SK-N-SH (cell line): ENCODE results near the gene IL1RAP. TPM values are rescaled to one million over a fixed set of nuclear protein-coding genes. Genes with fewer than 3 reads are reported as not detected.

Source experiments
- CTCF ChIA-PET: fragments of 300-600, 350-600 bp; formaldehyde crosslinking; extraction: SDS; loops from one replicate; lab custom pipeline; 2021; lab: Yijun Ruan, JAX
- POLR2A ChIA-PET: fragments of 350-600 bp; sonication (Branson Sonifier 250); formaldehyde crosslinking; extraction: SDS; loops from one replicate; lab custom pipeline; 2020; ENCODE audit warnings: antibody characterized with exemption, inconsistent platforms; lab: Yijun Ruan, JAX
- DNase-seq: peaks from one replicate; pipeline ENCODE4 v3.0.0; 2012
- H2AFZ ChIP-seq: fragments of 200-600 bp; sonication (generic); 2 replicates; pipeline ENCODE4 v1.8.1; 2016; ENCODE audit warnings: antibody characterized with exemption, mild to moderate bottlenecking, low read depth
- H3F3A ChIP-seq: fragments of 200-600 bp; sonication (generic); replicated peaks from 2 replicates; pipeline ENCODE3; 2016; ENCODE audit warnings: antibody characterized with exemption, mild to moderate bottlenecking; ENCODE audit not compliant: insufficient read depth
- H3K27ac ChIP-seq, 2 experiments: fragments of 200-500 bp in 1 of 2; fragments of 200-600 bp in 1 of 2; sonication (Bioruptor generic) in 1 of 2; sonication (generic), shearing (Covaris generic) in 1 of 2; 2 replicates each; pipeline versions ENCODE4 v1.5.1 to v1.6.1; 2014 to 2016; ENCODE audit warnings: low read depth in 2 of 2, inconsistent platforms in 1 of 2, low read length in 1 of 2, mild to moderate bottlenecking in 1 of 2, mixed read lengths in 1 of 2
- H3K27me3 ChIP-seq: fragments of 200-600 bp; sonication (generic), shearing (Covaris generic); 2 replicates; pipeline ENCODE4 v1.6.1; 2016; ENCODE audit warnings: mixed run types; ENCODE audit not compliant: insufficient read depth
- H3K36me3 ChIP-seq, 2 experiments: fragments of 200-500 bp in 1 of 2; fragments of 200-600 bp in 1 of 2; sonication (Bioruptor generic) in 1 of 2; sonication (generic) in 1 of 2; replicated peaks in 1 of 2; 2 replicates each; pipeline versions ENCODE3 to v1.5.1; 2014 to 2016; ENCODE audit warnings: low read length in 1 of 2, mild to moderate bottlenecking in 1 of 2; ENCODE audit not compliant: insufficient read depth in 2 of 2, control insufficient read depth in 1 of 2
- H3K4me1 ChIP-seq, 2 experiments: fragments of 200-500 bp in 1 of 2; fragments of 200-600 bp in 1 of 2; sonication (Bioruptor generic) in 1 of 2; sonication (generic), shearing (Covaris generic) in 1 of 2; 2 replicates each; pipeline versions ENCODE4 v1.5.1 to v1.6.1; 2014 to 2016; ENCODE audit warnings: low read depth in 1 of 2, low read length in 1 of 2, mixed run types in 1 of 2; ENCODE audit not compliant: insufficient read depth in 2 of 2, control insufficient read depth in 1 of 2
- H3K4me2 ChIP-seq: fragments of 200-600 bp; sonication (generic), shearing (Covaris generic); 2 replicates; pipeline ENCODE4 v1.6.1; 2017; ENCODE audit warnings: mixed run types
- H3K4me3 ChIP-seq, 2 experiments: fragments of 200-500 bp in 1 of 2; fragments of 200-600 bp in 1 of 2; sonication (Bioruptor generic) in 1 of 2; sonication (generic), shearing (Covaris generic) in 1 of 2; 2 replicates each; pipeline versions ENCODE4 v1.5.1 to v1.8.1; 2014 to 2016; ENCODE audit warnings: low read depth in 2 of 2, inconsistent platforms in 1 of 2, low read length in 1 of 2, mild to moderate bottlenecking in 1 of 2, mixed read lengths in 1 of 2, moderate library complexity in 1 of 2
- H3K79me2 ChIP-seq: fragments of 200-600 bp; sonication (generic); 2 replicates; pipeline ENCODE4 v1.8.1; 2017; ENCODE audit warnings: mild to moderate bottlenecking; ENCODE audit not compliant: insufficient read depth
- H3K9ac ChIP-seq: fragments of 200-600 bp; sonication (generic); 2 replicates; pipeline ENCODE4 v1.6.1; 2017; ENCODE audit warnings: mixed run types
- H3K9me2 ChIP-seq: fragments of 200-600 bp; sonication (generic); 2 replicates; pipeline ENCODE4 v1.6.1; 2017; ENCODE audit warnings: mixed run types
- H3K9me3 ChIP-seq: fragments of 200-600 bp; sonication (generic); 2 replicates; pipeline ENCODE4 v1.6.1; 2017; ENCODE audit warnings: mixed run types, mild to moderate bottlenecking, moderate library complexity
- H4K20me1 ChIP-seq: fragments of 200-600 bp; sonication (generic); 2 replicates; pipeline ENCODE4 v1.6.1; 2017; ENCODE audit warnings: mild to moderate bottlenecking, mixed run types; ENCODE audit not compliant: insufficient read depth
- ELF1 ChIP-seq: IDR thresholded peaks from 2 replicates; pipeline ENCODE4 v1.4.0; 2012
- EP300 ChIP-seq, 2 experiments: IDR thresholded peaks; 2 replicates each; pipeline versions ENCODE4 v1.4.0 to v1.6.1; 2012; ENCODE audit warnings: borderline replicate concordance in 1 of 2, low read depth in 1 of 2, low read length in 1 of 2
- EZH2phosphoT487 ChIP-seq: fragments of 200-600 bp; sonication (generic); IDR thresholded peaks from 2 replicates; pipeline ENCODE4 v1.6.1; 2017; ENCODE audit warnings: low read depth, mixed run types, mild to moderate bottlenecking, antibody characterized with exemption, moderate library complexity, borderline replicate concordance
- FOXM1 ChIP-seq: IDR thresholded peaks from 2 replicates; pipeline ENCODE4 v1.4.0; 2012; ENCODE audit warnings: low read depth, mild to moderate bottlenecking
- GABPA ChIP-seq: IDR thresholded peaks from 2 replicates; pipeline ENCODE4 v1.4.0; 2012; ENCODE audit warnings: low read depth, mild to moderate bottlenecking
- GATA2 ChIP-seq: sonication (generic); formaldehyde crosslinking; IDR thresholded peaks from 2 replicates; pipeline ENCODE4 v1.5.0; 2020; ENCODE audit warnings: mild to moderate bottlenecking, missing genetic modification reagents
- IRF3 ChIP-seq: fragments of 150-350 bp; IDR thresholded peaks from 2 replicates; pipeline ENCODE4 v1.6.1; 2016; ENCODE audit warnings: mild to moderate bottlenecking, low read depth, low read length
- NRF1 ChIP-seq: IDR thresholded peaks from 2 replicates; pipeline ENCODE4 v1.6.1; 2012; ENCODE audit warnings: low read depth, mild to moderate bottlenecking, low read length
- PBX3 ChIP-seq: IDR thresholded peaks from 2 replicates; pipeline ENCODE4; 2012
- POLR2AphosphoS5 ChIP-seq: IDR thresholded peaks from 2 replicates; pipeline ENCODE4 v1.6.1; 2012; ENCODE audit warnings: low read depth, low read length
- RAD21 ChIP-seq: IDR thresholded peaks from 2 replicates; pipeline ENCODE4 v1.6.1; 2012; ENCODE audit warnings: mild to moderate bottlenecking, low read length
- TAF1 ChIP-seq: IDR thresholded peaks from 2 replicates; pipeline ENCODE4 v1.6.1; 2012; ENCODE audit warnings: low read depth, mild to moderate bottlenecking, low read length, moderate library complexity, borderline replicate concordance
- USF2 ChIP-seq: fragments of 150-350 bp; IDR thresholded peaks from 2 replicates; pipeline ENCODE4 v1.6.1; 2017; ENCODE audit warnings: antibody characterized with exemption, low read length, low read depth, borderline replicate concordance
- YY1 ChIP-seq: IDR thresholded peaks from 2 replicates; pipeline ENCODE4 v1.4.0; 2012; ENCODE audit warnings: low read depth, mild to moderate bottlenecking
- WGBS: methylation state at CpG from one replicate; pipeline ENCODE4 v1.1.6; 2017; ENCODE audit warnings: low lambda C conversion rate; 5-methylcytosine and 5-hydroxymethylcytosine counted together
- polyA plus RNA-seq, 3 experiments: library from polyadenylated mRNA; depleted of rRNA; stranded (reverse); fragments of >200 nt; gene quantifications; 2 replicates each; pipeline ENCODE4 v1.2.3, GENCODE V29; 2012

Gene IL1RAP
- polyA plus RNA-seq, 1 of the 3 experiments (the other 2 are of a cell fraction), result 7.6 TPM

GRCh38 chr3:190534986-190535385 lies 21.1 kb downstream of the IL1RAP start:
- H3K79me2 ChIP-seq, result no peaks in the 10 kb centered on the region; the same call in 1 of the 2 replicates
- H3K27ac ChIP-seq, result peak overlapping the region; percentile 69 to 85; a peak in 3 of 4 replicates
- H3F3A ChIP-seq, result peaks cover 6% of the 10 kb centered on the region
- H2AFZ ChIP-seq, result no peak overlapping the region; the same call in 1 of the 2 replicates
- H3K36me3 ChIP-seq, result no peaks in the 10 kb centered on the region
- POLR2A ChIA-PET, result no interaction called here
- whole genome bisulfite sequencing, result 43% methylated on average over 2 of the region's 2 CpGs
- no peaks in the 10 kb centered on the region for H3K27me3 ChIP-seq
- H3K9ac ChIP-seq, result peak overlapping the region; percentile 53; the same call in 1 of the 2 replicates
- no peak overlapping the region for H3K4me2 ChIP-seq
- no peaks in the 10 kb centered on the region for H3K9me2 ChIP-seq
- H3K4me3 ChIP-seq, result no peak overlapping the region
- DNase-seq, result no peak
- no peaks in the 10 kb centered on the region for H4K20me1 ChIP-seq
- TF ChIP-seq USF2 (no peak), EP300 (IDR thresholded peaks at IDR 0.05; ENCODE audit: borderline replicate concordance in 1 of 2, low read depth in 1 of 2, low read length in 1 of 2) (no peak), FOXM1 (no peak), ELF1 (no peak), GATA2 (no peak), PBX3 (no peak), TAF1 (no peak), RAD21 (no peak), NRF1 (no peak)
- TF ChIP-seq, all 33 proteins: peak for 0
- CTCF ChIA-PET, result interaction anchor here (1.1 kb wide), 1 partner anchor 21 kb away, joined by 4 read pairs; the partner anchor contains the start of gene IL1RAP
- H3K9me3 ChIP-seq, result no peaks in the 10 kb centered on the region
- peaks cover 0 to 52% of the 10 kb centered on the region in 2 experiments; a peak in 1 of 4 replicates for H3K4me1 ChIP-seq

- CTCF ChIA-PET, result no interaction called here
- Histone ChIP-seq H3K4me2 (no peak overlapping the region), H4K20me1 (no peaks in the 10 kb centered on the region), H3K4me1 (peaks cover 0 to 54% of the 10 kb centered on the region in 2 experiments; a peak in 1 of 4 replicates), H3K79me2 (no peaks in the 10 kb centered on the region; the same call in 1 of the 2 replicates), H3K9ac (no peak overlapping the region), H3K9me2 (no peaks in the 10 kb centered on the region), H3K4me3 (no peak overlapping the region), H3K36me3 (no peaks in the 10 kb centered on the region), H3K27ac (no peak overlapping the region), H3K9me3 (no peaks in the 10 kb centered on the region), H3K27me3 (no peaks in the 10 kb centered on the region), H2AFZ (no peak overlapping the region), H3F3A (peaks cover 6% of the 10 kb centered on the region)
- DNase-seq, result no peak
- POLR2A ChIA-PET, result no interaction called here
- WGBS, result 44% methylated on average over 3 of the region's 3 CpGs
- TF ChIP-seq IRF3 (no peak), EP300 (IDR thresholded peaks at IDR 0.05; ENCODE audit: borderline replicate concordance in 1 of 2, low read depth in 1 of 2, low read length in 1 of 2) (no peak), POLR2AphosphoS5 (no peak), EZH2phosphoT487 (no peak), TAF1 (no peak), GABPA (no peak), USF2 (no peak), YY1 (no peak)
Observed at GRCh38 chr3:190537146-190537545, 23.3 kb downstream of the IL1RAP start.
